Germinal center (tissue), 1 donor: ENCODE data around the gene EIPR1.

Experiments
- DNase-seq: peaks from one replicate; pipeline ENCODE4 v3.0.0; 2012; ENCODE audit warnings: mixed read lengths, low spot score

Gene EIPR1

DNA sequence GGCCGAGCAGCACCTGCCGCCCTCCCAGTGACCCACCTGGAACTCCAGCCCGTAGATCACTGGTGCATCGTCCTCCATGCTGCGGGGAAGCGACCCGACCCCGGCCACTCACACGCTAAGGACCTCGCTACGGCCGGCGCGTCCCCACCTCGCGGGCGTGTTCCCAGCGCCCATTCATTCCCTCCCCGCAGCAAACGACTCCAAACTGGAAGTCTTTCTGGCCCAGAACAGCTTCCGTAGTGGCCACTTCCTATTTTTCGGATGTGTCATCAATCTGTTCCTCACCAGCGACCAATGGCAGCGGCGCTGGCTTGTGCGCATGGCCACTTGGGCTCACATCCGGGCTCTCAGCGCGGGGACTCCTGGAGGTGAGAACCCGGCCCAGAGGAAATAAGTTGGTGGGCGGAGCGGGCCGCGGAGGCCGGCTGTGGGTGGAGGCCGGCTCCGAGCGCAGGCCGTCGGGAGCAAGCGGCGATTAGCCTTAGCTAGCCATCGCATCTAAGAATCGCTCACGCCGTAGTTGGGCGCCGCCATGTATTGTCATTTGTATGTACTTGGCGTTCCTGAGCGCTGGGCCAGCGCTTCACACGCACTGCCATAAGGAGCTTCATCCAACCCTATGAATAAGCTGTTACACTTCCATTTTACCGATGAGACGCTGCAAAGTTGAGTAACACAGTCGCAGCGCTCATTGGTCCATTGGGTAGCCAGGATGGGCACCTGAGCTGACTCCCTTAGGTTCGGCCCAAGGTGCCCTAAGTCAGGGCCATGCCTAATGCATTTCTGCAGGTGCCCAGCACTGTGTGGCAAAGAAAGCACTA lies at the start of gene EIPR1:
TSS of gene EIPR1 (minus strand) at position 207 of the 821 bp plus-strand sequence. CDS start at position 78, 129 bp downstream.
- DNase-seq, result peak; percentile 96

DNA sequence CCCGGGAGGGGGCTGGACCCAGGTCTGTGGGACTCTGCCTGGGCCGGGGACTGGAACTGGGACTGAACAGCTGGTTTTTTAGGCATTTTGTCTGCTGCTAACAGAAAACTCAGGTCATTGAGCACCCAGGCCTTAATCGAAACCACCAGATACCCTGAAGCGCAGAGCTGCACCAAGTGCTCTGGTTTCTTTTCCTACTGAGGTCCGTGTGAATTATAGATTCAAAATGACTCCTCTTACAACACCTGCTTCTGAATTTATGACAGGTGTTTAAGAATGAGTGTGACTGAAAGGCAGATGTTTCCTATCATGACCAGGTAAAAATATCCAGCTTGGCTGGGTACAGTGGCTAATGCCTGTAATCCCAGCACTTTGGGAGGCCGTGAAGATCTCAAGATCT lies 49.7 kb upstream of the EIPR1 start:
- DNase-seq, result no peak

DNA sequence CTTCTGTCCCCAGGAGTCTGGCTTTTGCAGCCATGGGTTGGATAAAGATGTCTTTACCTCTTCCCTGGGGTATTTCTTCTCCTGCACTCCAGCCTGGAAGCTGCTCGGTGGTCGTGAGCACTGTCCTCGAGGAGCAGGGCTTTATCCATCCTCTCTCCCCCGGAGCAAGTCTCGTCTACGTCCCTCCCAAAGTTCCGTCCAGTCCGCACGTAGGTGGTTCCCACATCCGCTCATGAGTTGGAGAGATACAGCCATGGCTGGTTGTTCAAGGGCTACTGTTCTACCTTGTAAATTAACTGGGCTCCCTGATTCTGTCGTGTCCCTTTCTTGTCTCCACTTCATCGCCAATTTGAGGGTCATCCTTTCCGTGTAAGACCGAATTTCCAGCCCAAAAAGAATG lies 49.0 kb upstream of the EIPR1 start:
- no peak for DNase-seq

DNA sequence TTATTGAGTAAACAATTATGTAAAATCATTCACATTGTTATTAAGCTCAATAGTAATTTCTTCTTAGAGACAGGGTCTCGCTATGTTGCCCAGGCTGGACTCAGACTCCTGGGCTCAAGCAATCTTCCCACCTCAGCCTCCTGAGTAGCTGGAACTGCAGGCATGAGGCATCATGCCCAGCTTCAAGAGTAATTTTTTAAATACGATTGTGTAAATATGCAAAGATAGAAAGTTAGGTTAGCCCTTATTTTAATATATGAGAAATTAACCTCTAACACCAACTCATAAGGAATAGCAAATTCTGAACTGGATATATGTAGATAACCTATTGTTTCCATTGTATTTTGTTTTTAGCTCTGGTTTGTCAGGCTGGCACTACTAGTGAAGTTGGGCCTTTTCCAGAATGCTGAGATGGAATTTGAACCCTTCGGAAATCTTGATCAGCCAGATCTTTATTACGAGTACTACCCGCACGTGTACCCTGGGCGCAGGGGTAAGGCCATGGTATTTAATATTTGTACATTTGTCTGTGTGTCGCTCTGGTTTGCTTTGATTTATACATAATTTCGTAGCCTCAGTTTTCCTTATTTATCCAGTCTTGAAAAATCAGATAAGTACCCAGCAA lies 46.7 kb upstream of the EIPR1 start:
- no peak for DNase-seq

DNA sequence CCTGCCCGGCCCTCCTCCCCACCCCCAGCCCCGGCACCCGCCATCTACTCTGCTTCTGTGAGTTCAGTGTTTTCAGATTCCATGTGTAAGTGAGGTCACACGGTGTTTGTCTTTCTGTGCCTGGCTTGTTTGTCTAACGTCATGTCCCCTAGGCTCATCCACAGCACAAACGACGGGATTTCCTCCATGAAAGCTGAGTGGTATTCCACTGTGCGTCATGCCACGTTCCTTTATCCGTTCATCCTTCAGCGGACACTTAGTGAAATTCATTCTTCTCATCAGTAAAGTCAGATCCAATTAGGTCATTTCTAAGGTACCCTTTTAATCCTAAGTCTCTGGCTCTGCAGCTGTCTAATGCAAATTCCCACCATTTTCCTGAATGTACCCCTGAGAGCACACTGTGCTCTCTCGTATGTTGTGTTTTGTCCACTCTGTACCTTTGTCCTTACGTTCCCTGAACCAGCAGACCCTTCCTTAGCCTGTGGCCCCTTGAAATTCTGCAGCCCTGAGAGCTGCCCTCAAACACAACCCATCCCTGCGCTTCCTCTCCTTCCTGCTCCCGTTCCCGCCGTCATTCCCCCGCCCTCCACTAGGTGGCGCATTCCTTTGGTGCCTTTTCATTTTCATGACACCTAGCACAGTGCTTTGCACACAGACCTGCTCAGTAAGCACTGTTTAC lies 46.0 kb upstream of the EIPR1 start:
- peak; percentile 78 for DNase-seq

DNA sequence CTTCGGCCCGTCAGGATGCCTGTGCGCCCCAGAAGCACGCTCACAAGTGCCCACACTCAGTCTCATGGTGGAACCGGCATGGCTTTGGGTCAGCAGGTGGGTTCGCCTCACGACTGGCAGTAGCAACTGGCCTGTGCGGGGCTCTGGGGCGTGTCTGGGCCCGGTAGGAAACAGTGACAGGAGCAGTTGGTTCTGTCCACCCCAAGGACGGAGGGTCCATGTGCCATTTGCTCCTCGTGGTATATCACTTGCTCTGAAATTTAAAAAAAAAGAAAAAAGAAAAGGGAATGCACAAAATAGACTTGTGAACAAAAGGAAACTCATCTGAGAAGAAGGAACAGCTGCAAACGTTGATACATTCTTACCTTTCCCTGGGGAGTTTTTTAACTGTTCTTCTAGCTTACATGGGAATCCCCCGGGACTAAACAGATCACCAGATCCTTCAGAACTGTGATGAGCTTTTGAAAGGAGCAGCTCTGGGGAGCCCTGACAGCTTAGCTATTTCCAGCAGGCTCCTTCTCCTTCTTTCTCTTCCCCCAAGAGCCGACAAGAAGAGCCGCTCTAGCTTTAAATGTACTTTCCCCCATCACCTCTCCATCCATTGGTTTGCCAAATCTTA lies 44.7 kb upstream of the EIPR1 start:
- DNase-seq, result peak; percentile 21

DNA sequence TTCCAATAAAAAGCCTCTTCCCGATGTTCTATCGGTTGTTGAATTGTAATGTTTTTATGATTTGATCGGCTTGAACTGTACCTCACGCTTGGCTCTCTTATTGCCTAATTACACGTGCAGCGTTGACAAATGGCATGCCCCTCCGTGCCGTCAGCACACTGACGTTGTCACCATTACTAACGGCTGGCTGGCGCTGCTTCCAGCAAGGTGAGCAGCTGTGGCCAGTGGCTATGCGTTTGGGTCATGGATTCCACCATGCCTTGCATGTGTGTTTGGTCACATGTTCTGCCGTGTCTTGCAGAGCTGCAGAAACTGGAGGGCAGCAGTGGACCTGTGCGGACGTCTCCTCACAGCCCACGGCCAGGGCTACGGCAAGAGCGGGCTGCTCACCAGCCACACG lies 44.0 kb upstream of the EIPR1 start:
- DNase-seq, result no peak

DNA sequence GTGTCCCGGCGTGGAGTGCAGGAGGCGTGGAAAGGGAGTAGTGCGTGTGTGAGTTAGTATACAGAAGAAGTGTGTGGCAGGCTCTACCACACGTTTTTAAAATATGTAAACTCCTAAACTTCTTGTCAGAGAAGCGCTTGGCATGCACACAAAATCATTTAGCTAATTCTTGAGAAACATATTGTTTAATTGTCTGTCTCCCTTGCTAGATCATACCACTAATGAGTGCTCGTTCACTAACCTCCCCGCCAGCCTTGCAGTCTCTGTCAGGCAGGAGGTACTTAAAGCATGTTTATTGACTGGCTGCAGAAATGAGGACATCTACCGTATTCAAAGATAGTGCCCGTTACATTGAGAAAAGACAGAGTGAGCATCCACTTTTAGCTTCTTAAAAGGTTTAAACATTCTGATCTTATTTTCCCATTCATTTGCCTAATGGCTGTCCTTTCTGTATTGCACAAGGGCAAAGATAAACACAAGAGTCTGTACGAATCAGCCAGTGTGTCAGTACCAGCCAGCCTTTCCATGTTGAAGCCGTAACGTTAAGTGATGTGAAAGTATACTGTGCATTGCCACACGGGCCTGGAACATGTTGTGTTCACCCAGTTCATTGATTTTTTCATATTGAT lies 43.3 kb upstream of the EIPR1 start:
- no peak for DNase-seq

DNA sequence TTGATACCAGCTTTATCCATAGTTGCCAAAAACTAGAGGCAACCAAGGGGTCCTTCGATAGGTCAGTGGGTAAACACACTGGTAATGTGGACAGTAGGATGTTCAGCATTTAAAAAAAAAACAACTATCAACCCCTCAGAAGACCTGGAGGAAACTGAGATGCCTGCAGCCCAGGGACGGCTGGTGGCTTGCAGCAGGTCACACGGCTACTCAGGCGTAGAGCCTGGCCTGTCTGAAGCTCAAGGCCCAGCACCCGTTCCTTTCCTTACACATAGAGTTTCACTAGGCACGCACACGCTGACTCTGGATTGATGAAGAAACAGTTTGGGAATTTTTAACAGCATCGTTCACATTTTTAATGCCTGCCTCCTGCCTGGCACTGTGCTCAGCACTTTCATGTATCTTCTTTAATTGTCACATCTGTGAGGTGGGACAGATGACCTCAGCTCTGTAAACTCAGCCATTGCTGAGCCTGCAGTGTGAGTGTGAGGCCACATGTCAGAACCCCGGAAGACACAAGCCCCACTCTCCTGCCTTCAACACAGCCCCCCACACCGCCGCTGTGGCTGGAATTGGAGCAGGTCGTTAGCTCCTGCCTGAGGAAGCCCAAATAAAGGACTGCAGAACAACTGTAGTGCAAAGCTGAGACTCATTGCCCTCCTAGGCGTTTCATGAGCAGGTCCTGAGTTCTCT lies 42.6 kb upstream of the EIPR1 start:
- no peak for DNase-seq

DNA sequence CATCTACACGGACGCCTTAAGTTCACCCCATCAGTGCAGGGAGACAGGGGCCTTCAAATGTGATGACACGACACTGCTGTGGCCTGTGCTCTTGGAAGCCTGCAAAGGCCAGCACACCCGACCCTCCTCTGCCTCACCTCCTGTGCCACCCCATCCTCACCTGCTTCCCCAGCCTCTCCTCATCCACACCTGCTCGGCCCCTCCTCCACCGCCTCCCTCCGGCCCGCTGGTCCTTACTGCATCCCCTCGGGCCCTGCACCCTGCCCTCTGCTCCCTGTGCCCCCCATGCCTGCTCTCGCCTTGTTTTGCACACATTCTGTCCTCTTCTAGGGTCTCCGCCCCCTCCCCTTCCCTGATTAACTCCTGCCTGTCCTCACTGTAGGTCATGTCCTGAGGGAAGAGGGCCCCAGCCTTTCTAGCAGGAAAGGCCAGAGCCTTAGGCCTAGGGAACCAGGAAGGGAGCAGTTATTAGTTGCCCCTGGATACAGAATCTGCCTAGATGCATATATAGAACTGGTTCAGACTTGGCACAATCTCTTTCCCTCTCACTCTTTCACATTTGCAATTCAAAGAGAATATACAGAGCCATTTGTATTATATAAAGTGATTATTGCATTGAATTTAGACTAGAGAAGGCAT lies 41.3 kb upstream of the EIPR1 start:
- no peak for DNase-seq

DNA sequence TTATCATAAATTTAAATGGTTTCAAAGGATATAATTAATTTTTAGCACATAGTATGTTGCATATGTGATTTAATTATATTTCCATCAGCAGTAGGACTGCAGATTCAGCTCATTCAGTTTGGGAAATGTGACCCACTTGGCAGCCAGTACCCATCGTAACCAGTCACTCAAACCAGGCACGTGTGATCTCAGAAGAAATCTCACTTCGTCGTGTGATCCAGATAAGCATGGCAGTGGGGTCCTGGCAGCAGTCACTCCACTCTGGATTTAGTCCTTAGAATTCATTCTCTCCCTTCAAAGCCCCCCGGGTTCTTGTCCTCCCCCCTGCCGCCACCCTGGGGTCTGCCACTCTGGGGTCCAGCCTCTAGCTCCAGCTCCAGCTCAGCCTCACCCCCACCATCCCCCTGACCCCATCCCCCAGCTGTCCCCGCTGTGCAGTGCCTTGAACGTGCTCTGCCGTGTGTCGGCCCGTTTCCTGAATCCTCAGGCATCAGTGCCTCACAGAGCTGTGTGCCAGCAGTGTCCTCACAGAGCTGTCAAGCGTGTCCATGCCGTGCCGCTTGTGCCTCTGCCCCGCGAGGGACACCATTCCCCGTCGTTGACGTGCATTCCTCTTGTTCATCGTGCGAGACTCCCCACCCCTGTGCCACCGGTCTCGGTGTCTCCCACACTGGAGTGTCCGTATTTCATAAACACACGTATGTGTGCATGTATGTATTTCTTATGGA lies 36.7 kb upstream of the EIPR1 start:
- no peak for DNase-seq

DNA sequence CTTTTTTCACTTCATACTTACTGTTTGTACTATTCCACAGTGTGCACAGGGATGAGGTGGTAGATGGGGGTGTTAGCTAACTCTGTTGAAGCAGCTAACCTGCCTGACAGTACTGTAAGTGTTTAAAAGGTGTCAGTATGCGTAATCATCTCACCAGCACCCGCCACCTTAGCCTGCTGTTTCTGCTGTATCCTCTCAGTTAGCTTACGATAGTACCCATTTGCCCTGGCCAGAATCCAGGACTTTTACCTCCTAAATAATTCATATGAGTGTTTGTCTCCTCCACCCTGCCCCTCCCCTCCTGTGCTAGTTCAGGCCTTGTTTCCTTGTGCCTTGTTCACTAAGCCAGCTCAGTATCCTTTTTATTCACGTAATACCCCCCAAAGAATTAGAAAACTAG lies 36.1 kb upstream of the EIPR1 start:
- no peak for DNase-seq

DNA sequence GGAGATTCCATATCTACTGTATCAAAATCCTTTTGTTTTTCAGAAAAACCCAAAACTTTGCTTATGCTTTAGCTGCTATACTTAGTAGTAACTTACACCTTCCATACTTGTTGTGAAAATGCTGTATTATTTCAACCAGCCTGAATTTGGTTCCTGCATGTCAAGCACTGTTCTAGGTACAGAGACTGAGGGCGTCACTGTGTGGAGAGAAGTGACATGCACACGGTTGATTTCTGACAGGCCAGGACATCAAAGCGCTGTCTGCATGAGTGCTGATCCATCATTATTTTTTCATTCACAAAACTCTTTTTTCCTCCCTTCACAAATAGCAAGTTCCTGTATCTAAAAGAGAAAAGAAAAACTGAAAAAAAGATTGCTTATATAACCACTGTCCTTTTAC lies 33.5 kb upstream of the EIPR1 start:
- no peak for DNase-seq

DNA sequence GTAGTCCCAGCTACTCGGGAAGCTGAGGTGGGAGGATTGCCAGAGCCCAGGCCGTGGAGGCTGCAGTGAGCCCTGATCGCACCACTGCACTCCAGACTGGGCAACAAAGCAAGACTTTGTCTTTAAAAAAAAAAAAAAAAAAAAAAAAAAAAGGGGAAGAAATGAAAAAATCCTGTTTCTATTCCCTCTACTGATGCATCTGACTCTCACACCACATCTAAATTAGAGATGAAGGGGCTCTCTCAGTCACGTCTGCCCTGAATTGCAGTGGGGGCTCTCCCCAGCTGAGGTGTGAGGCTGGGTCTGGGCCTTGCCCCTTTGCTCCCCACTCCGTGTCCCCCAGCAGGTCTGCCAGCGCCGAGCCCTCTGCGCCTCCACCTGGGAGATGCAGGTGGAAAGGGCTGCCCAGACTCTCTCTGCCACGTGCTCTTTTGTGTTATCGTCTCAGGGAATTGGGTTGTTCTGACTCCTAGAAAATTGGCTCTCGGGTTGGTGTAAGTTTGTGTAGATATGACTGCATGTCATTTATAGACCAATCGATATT lies 32.1 kb upstream of the EIPR1 start:
- no peak for DNase-seq

DNA sequence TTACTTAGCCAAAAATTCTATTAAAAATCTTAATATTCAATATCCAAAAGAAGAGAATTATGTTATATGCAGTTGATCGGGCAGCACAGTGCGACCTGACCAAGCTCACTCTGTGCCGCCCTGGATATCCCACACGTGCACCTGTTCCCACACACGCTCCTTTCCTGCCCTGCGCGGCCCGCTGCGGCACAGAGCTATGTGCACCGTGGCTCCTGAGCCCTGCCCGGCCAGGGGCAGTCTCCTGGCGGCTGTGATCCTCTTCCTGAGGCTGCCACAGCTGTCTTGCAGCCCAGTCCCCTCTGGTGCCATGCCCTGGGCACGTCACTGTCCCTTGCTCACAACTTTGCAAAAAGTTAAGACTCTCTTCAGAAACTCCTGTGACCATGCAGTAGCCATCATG lies 31.2 kb upstream of the EIPR1 start:
- no peak for DNase-seq

DNA sequence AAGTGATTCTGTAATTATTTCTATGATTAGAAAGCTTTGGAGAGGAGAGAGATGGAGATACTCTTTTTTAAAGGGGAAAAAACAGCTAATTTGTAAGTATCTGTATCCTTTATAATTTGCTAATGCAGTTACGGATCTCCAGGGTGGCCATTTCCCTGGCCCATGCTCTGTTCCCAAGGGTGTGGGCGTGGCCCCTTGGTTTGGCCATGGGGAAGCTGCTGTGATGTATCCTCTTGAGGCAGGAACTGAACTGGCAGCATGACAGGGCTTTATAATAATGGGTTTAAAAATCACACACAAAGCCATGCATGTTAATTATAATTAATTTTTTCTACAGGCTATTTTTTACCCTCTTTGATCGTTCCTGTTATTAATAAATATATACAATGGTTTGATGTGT lies 28.9 kb upstream of the EIPR1 start:
- DNase-seq, result no peak

DNA sequence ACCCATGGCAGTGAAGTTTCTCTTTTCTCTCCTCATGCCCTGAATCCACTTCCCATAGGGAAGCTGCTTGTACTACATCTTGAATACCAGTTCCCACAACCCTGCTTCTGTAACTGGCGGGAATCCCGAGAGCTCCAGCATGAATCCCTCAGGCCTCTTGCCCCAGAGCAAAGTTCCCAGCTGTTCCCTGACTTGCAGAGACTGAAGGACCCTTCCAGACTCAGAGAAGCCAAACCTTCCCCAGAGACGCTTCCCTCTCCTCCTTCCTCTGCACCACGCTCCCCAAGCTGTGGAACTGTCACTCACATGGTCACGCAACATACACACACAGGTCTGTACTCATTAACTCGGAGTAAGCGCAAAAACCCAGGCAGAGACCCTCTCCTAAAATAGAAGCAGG lies 28.3 kb upstream of the EIPR1 start:
- no peak for DNase-seq

DNA sequence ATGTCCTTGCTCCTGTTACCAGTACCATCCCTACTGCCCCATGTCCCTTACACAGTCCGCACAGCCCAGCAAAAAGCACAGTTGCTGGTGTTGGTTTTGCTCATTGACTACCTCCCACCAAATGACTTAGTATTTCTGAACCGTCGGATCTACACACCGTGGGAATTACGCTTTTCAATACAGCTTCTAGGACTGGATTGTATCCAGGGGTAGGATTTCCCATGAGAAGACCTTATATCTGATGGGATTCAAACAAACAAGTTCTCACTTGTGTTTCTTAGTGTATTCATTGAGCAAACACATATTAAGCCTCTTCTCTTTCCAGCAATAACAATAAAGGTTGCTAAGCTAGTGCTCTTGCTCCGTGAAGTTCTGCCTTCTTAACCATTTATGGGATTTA lies 27.7 kb upstream of the EIPR1 start:
- DNase-seq, result no peak

DNA sequence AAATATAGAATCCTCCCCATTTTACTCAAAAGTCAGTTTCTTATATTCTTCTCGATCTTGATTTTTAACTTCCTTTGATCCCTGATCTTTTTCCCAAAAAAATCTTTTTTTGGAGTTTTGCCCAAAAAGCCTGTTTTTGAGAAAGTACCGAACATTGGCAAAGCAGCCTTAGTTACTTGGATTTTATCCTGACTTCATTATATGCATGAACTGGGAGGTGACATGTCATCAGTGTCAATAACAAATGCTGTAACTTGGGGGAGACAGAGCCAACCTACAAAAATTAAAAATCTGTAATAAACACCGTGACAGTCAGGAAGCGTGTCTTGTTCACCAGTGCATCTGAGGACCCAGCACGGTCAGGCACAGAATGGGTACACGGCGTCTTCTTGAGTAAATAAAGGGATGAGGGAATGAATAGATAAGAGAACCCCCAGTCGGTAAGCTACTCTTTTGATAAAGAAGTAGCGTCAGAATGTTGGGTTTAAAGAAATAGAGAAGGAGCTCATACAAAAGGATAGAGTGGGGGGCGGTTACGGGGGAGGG lies 26.8 kb upstream of the EIPR1 start:
- DNase-seq, result no peak
